ENCODE data around the gene EMC7. TPM values are rescaled to one million over a fixed set of nuclear protein-coding genes. Genes with fewer than 3 reads are reported as not detected.
"Not testable (repeated sequence)": the region's sequence is repeated elsewhere in the genome, so short reads cannot be mapped to it uniquely, and the experiment has no call there.

EMC7 gene
- total RNA-seq, 4 donors from 2014 or later = 18.9 to 62.1 (median 36.1) TPM

DNA sequence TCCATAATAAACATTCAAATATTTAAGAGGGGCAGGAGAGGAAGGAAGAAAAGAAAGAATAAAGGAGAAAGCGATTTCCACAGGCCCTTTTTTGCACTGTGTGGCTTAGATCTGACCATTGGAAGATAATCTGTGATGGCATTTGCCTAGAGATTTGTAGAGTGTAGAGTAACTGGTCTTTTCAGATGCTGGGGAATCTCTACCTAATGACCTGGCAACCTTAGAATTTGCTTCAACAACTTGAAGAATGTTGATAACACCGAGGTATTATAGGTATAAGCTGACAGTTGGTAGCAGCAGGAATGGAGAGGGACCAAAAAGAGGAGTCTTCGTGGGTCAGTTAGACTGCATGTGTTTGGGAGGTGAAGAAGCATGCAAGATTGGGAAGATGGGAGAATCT is 41.7 kb downstream of the EMC7 start:
- no peak overlapping the region for H3K4me3 ChIP-seq
- H3K27me3 ChIP-seq = no peaks in the 10 kb centered on the region
- intact Hi-C loops (cut with DNase I) = no loop called here
- DNase-seq = no peak
- H3K9me3 ChIP-seq = no peaks in the 10 kb centered on the region
- H3K27ac ChIP-seq = no peak overlapping the region
- no peak for TF ChIP-seq POLR2A (IDR thresholded peaks at IDR 0.05)
- TF ChIP-seq, protein P1, sequence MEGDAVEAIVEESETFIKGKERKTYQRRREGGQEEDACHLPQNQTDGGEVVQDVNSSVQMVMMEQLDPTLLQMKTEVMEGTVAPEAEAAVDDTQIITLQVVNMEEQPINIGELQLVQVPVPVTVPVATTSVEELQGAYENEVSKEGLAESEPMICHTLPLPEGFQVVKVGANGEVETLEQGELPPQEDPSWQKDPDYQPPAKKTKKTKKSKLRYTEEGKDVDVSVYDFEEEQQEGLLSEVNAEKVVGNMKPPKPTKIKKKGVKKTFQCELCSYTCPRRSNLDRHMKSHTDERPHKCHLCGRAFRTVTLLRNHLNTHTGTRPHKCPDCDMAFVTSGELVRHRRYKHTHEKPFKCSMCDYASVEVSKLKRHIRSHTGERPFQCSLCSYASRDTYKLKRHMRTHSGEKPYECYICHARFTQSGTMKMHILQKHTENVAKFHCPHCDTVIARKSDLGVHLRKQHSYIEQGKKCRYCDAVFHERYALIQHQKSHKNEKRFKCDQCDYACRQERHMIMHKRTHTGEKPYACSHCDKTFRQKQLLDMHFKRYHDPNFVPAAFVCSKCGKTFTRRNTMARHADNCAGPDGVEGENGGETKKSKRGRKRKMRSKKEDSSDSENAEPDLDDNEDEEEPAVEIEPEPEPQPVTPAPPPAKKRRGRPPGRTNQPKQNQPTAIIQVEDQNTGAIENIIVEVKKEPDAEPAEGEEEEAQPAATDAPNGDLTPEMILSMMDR (IDR thresholded peaks at IDR 0.05) = no peak
- WGBS, 2 donors = 65 to 78% methylated on average over 3 of the region's 3 CpGs
- H3K36me3 ChIP-seq = no peaks in the 10 kb centered on the region
- H3K4me1 ChIP-seq = peaks cover 0 to 7% (median 0%) of the 10 kb centered on the region in 3 donors

DNA sequence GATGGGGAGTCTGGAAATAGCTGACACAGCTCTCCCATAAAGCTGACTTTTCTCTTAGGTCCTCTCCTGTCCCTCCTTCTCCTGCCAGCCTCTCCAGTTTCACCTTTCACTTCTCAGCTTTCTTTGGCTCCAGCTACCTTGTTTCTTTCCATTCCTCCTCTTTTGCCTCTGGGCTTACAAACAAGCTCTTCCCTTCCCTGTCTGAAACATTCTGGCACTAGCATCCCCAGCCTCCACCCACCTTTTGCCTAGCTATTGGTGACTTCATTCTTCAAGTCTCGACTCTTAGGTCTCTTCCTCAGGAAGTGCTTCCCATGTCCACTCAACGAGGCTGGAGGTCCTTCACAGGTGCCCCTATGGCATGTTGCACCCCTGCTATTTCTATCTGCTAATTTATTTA is 42.2 kb downstream of the EMC7 start:
- DNase-seq = no peak

GRCh38 chr15:34056911-34057310 is 44.8 kb downstream of the EMC7 start:
- no peaks in the 10 kb centered on the region for H3K27me3 ChIP-seq
- H3K36me3 ChIP-seq = no peaks in the 10 kb centered on the region
- H3K27ac ChIP-seq = no peak overlapping the region
- 82 to 89% methylated on average over 5 of the region's 5 CpGs for WGBS, 2 donors
- no peak overlapping the region for H3K4me3 ChIP-seq
- TF ChIP-seq, protein P1 (IDR thresholded peaks at IDR 0.05) = no peak
- no peak for TF ChIP-seq POLR2A (IDR thresholded peaks at IDR 0.05)
- intact Hi-C loops (cut with DNase I) = no loop called here
- peaks cover 0 to 3% (median 0%) of the 10 kb centered on the region in 3 donors for H3K4me1 ChIP-seq
- H3K9me3 ChIP-seq = no peaks in the 10 kb centered on the region
- DNase-seq = no peak

More for the DNA sequence above, 42.2 kb downstream of the EMC7 start:
- no peaks in the 10 kb centered on the region for H3K27me3 ChIP-seq
- no peak overlapping the region for H3K4me3 ChIP-seq
- H3K9me3 ChIP-seq = no peaks in the 10 kb centered on the region
- no peak overlapping the region for H3K27ac ChIP-seq
- WGBS, 2 donors = 24 to 27% methylated on average over 2 of the region's 2 CpGs
- no peak for TF ChIP-seq POLR2A (IDR thresholded peaks at IDR 0.05)
- TF ChIP-seq, protein P1 (IDR thresholded peaks at IDR 0.05) = no peak
- intact Hi-C loops (cut with DNase I) = no loop called here
- H3K4me1 ChIP-seq = peaks cover 0 to 7% (median 0%) of the 10 kb centered on the region in 3 donors
- no peaks in the 10 kb centered on the region for H3K36me3 ChIP-seq

GRCh38 chr15:34055868-34056595 is 45.6 kb downstream of the EMC7 start:
- intact Hi-C loops (cut with DNase I) = no loop called here
- TF ChIP-seq, protein P1 (IDR thresholded peaks at IDR 0.05) = no peak
- no peak for TF ChIP-seq POLR2A (IDR thresholded peaks at IDR 0.05)
- Histone ChIP-seq H3K36me3 (no peaks in the 10 kb centered on the region), H3K4me3 (no peak overlapping the region), H3K9me3 (peaks cover 0 to 4% (median 3%) of the 10 kb centered on the region in 3 donors), H3K4me1 (no peaks in the 10 kb centered on the region), H3K27ac (no peak overlapping the region), H3K27me3 (no peaks in the 10 kb centered on the region)
- WGBS, 2 donors = 64 to 67% methylated on average over 3 of the region's 3 CpGs
- no peak for DNase-seq

DNA sequence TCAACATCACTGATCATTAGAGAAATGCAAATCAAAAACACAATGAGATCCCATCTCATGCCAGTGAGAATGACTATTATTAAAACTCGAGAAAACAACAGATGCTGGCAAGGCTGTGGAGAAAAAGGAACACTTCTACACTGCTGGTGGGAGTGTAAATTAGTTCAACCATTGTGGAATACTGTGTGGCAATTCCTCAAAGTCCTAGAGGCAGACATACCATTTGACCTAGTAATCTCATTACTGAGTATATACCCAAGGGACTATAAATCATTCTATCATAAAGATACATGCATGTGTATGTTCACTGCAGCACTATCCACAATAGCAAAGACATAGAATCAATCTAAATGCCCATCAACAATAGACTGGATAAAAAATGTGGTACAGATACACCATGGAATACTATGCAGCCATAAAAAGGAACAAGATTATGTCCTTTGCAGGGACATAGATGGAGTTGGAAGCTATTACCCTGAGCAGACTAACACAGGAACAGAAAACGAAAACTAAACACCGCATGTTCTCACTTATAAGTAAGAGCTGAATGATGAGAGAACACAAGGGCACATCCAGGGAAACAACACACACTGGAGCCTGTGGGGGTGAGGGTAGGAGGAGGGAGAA is 47.5 kb downstream of the EMC7 start:
- intact Hi-C loops (cut with DNase I) = no loop called here
- no peak overlapping the region for H3K27ac ChIP-seq
- H3K4me1 ChIP-seq = no peaks in the 10 kb centered on the region
- no peak overlapping the region for H3K4me3 ChIP-seq
- TF ChIP-seq POLR2A (IDR thresholded peaks at IDR 0.05) = no peak
- TF ChIP-seq, protein P1 (IDR thresholded peaks at IDR 0.05) = no peak
- peaks cover 0 to 17% (median 16%) of the 10 kb centered on the region in 3 donors for H3K9me3 ChIP-seq
- no peaks in the 10 kb centered on the region for H3K27me3 ChIP-seq
- 95 to 96% methylated on average over 3 of the region's 3 CpGs for WGBS, 2 donors
- no peaks in the 10 kb centered on the region for H3K36me3 ChIP-seq
- DNase-seq = no peak

DNA sequence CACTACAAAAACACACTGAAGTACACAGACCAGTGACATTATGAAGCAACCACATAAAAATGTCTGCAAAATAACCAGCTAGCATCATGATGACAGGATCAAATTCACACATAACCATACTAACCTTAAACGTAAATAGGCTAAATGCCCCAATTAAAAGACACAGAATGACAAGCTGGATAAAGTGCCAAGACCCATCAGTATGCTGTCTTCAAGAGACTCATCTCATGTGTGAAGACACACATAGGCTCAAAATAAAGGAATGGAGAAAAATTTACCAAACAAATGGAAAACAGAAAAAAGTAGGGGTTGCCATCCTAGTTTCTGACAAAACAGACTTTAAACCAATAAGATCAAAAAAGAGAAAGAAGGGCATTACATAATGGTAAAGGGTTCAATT is 51.3 kb downstream of the EMC7 start:
- intact Hi-C loops (cut with DNase I); H3K36me3 ChIP-seq; H3K27me3 ChIP-seq; H3K4me3 ChIP-seq; DNase-seq; H3K4me1 ChIP-seq; H3K27ac ChIP-seq: not testable (repeated sequence)
- WGBS, 2 donors = 82 to 83% methylated on average over 1 of the region's 1 CpG
- H3K9me3 ChIP-seq = peaks cover 0 to 17% (median 16%) of the 10 kb centered on the region in 3 donors
